HepG2 (cell line): ENCODE measurements around the gene SLC25A45. TPM values are rescaled to one million over a fixed set of nuclear protein-coding genes. Genes with fewer than 3 reads are reported as not detected.

Source experiments
- ATAC-seq: fragments of 200-7000 bp; cut with Tn5 transposase; 3 replicates; pipeline ENCODE4 v1.9.1; 2020; ENCODE audit warnings: mild to moderate bottlenecking, moderate library complexity
- BruUV-seq: library from RNA; stranded (reverse); fragments of 400-500 nt; replicated peaks from 2 replicates; lab custom pipeline; 2021; lab: Mats Ljungman, UMichigan
- CTCF ChIA-PET: fragments of 300-600 bp; formaldehyde crosslinking; extraction: SDS; loops from one replicate; lab custom pipeline; 2021; ENCODE audit warnings: low total read pairs, inconsistent platforms, low intra/inter-chr PET ratio; lab: Yijun Ruan, JAX
- POLR2A ChIA-PET: fragments of 350-600 bp; sonication (Branson Sonifier 250); formaldehyde crosslinking; loops from one replicate; lab custom pipeline; 2020; ENCODE audit warnings: antibody characterized with exemption, inconsistent platforms; lab: Yijun Ruan, JAX
- DNase-seq: peaks from one replicate; pipeline ENCODE4 v3.0.0-alpha.2; 2015; ENCODE audit warnings: low spot score
- FAIRE-seq: peaks from 3 replicates; lab custom pipeline; 2011; peaks lifted over from hg19 to GRCh38; lab: Jason Lieb, UNC
- H2AFZ ChIP-seq: one replicate; pipeline ENCODE4 v1.6.1; 2011; ENCODE audit warnings: low read length, inconsistent platforms
- H3K27ac ChIP-seq: fragments of 300-600 bp; 3 replicates; pipeline ENCODE4 v1.8.0; 2011; ENCODE audit warnings: mixed run types, mild to moderate bottlenecking, mixed read lengths, low read length, inconsistent platforms; ENCODE audit not compliant: insufficient read depth; ENCODE audit errors: extremely low read length
- H3K27me3 ChIP-seq, 2 experiments: fragments of 200-600 bp in 1 of 2; 2 replicates in 1 of 2; 3 replicates in 1 of 2; pipeline versions ENCODE4 v1.6.0 to v1.8.0; 2011; ENCODE audit warnings: low read length in 2 of 2, mild to moderate bottlenecking in 2 of 2, moderate library complexity in 2 of 2, inconsistent platforms in 1 of 2; ENCODE audit not compliant: insufficient read depth in 2 of 2, control insufficient read depth in 1 of 2
- H3K36me3 ChIP-seq, 2 experiments: fragments of 200-600 bp in 1 of 2; replicated peaks in 1 of 2; 2 replicates in 1 of 2; 3 replicates in 1 of 2; pipeline versions ENCODE4 v1.5.1 to v1.8.0; 2011; ENCODE audit warnings: low read length in 2 of 2, inconsistent platforms in 1 of 2; ENCODE audit not compliant: insufficient read depth in 2 of 2, control insufficient read depth in 1 of 2
- H3K4me1 ChIP-seq: 2 replicates; pipeline ENCODE4 v1.5.1; 2012; ENCODE audit warnings: low read length, inconsistent platforms; ENCODE audit not compliant: insufficient read depth
- H3K4me2 ChIP-seq: 2 replicates; pipeline ENCODE4 v1.6.0; 2011; ENCODE audit warnings: low read depth, low read length, inconsistent platforms
- H3K4me3 ChIP-seq, 3 experiments: fragments of 200-600 bp in 1 of 3; sonication (generic), shearing (Covaris generic) in 1 of 3; replicated peaks in 1 of 3; 2 replicates each; pipeline ENCODE4 v1.5.1; 2011 to 2016; ENCODE audit warnings: low read length in 3 of 3, inconsistent platforms in 2 of 3, low read depth in 2 of 3, mild to moderate bottlenecking in 2 of 3, control low read depth in 1 of 3, mixed read lengths in 1 of 3; ENCODE audit not compliant: insufficient read depth in 1 of 3
- H3K79me2 ChIP-seq: one replicate; pipeline ENCODE4 v1.6.1; 2011; ENCODE audit warnings: low read length, inconsistent platforms; ENCODE audit not compliant: insufficient read depth
- H3K9ac ChIP-seq: 2 replicates; pipeline ENCODE4 v1.6.0; 2011; ENCODE audit warnings: mild to moderate bottlenecking, low read depth, low read length, inconsistent platforms; ENCODE audit not compliant: insufficient read depth
- H3K9me3 ChIP-seq: 2 replicates; pipeline ENCODE4 v1.5.1; 2012; ENCODE audit warnings: mild to moderate bottlenecking, low read length
- H4K20me1 ChIP-seq: 2 replicates; pipeline ENCODE4 v1.6.0; 2011; ENCODE audit warnings: inconsistent platforms, mild to moderate bottlenecking, low read length, moderate library complexity; ENCODE audit not compliant: insufficient read depth
- RERE ChIP-seq: IDR thresholded peaks from 2 replicates; pipeline ENCODE4 v1.6.1; 2016; ENCODE audit warnings: low read depth, missing genetic modification reagents, missing compliant biosample characterization
- WIZ ChIP-seq: sonication (generic); formaldehyde crosslinking; IDR thresholded peaks from 2 replicates; pipeline ENCODE4 v1.5.1; 2020; ENCODE audit warnings: mild to moderate bottlenecking, missing genetic modification reagents
- ZFP36L2 ChIP-seq: sonication (generic); formaldehyde crosslinking; IDR thresholded peaks from 2 replicates; pipeline ENCODE4 v1.4.0; 2020; ENCODE audit warnings: missing genetic modification reagents
- ZHX2 ChIP-seq, 2 experiments: sonication (generic) in 1 of 2; formaldehyde crosslinking in 1 of 2; IDR thresholded peaks; 2 replicates each; pipeline versions ENCODE4 v1.6.1 to v1.9.0; 2014 to 2022; ENCODE audit warnings: antibody characterized with exemption in 1 of 2, borderline replicate concordance in 1 of 2, inconsistent platforms in 1 of 2, low read depth in 1 of 2, missing genetic modification reagents in 1 of 2
- ZNF543 ChIP-seq: sonication (generic); formaldehyde crosslinking; IDR thresholded peaks from 2 replicates; pipeline ENCODE4 v1.4.0; 2020; ENCODE audit warnings: mild to moderate bottlenecking, missing genetic modification reagents
- ZNF564 ChIP-seq: sonication (generic); formaldehyde crosslinking; IDR thresholded peaks from 2 replicates; pipeline ENCODE4 v1.8.1; 2023; ENCODE audit warnings: mild to moderate bottlenecking, missing genetic modification reagents
- WGBS: methylation state at CpG from one replicate; pipeline ENCODE4 v1.1.6; 2017; ENCODE audit warnings: low lambda C conversion rate; 5-methylcytosine and 5-hydroxymethylcytosine counted together
- in situ Hi-C: cut with HindIII; loops from 2 replicates; pipeline ENCODE4 v1.10.0; 2017; ENCODE audit warnings: low pct_unique_long_range_greater_than_20kb; ENCODE audit not compliant: extremely low pct_ligation_motif_present
- intact Hi-C: fragments of 100-400 bp; cut with micrococcal nuclease; formaldehyde crosslinking; loops from one replicate; pipeline ENCODE4 v1.10.0; 2022; ENCODE audit not compliant: unreplicated experiment
- polyA plus RNA-seq, 8 experiments: library from polyadenylated mRNA; depleted of rRNA in 3 of 8; stranded (reverse) in 7 of 8; unstranded in 1 of 8; fragments of >200 nt; fragmentation: Illumina TruSeq in 4 of 8; extraction: Trizol in 4 of 8; gene quantifications; 2 replicates each; pipeline versions ENCODE4 v1.2.1 to v1.2.3, GENCODE V29; 2011 to 2016; ENCODE audit warnings: low read depth in 4 of 8, missing spikeins in 1 of 8, mixed read lengths in 1 of 8; ENCODE audit not compliant: insufficient read depth in 1 of 8
- total RNA-seq, 5 experiments: library from RNA; depleted of rRNA; stranded (reverse); fragments of >200 nt; fragmentation: Illumina TruSeq; extraction: Trizol; gene quantifications; 2 replicates each; pipeline ENCODE4 v1.2.3, GENCODE V29; 2016; ENCODE audit warnings: low read depth in 1 of 5
- TF ChIP-seq, protein P1 (sequence below): sonication (generic); formaldehyde crosslinking; IDR thresholded peaks from 2 replicates; pipeline ENCODE4 v1.8.0; 2022; ENCODE audit warnings: missing genetic modification reagents, mild to moderate bottlenecking, moderate library complexity, borderline replicate concordance
- TF ChIP-seq, protein P2 (sequence below): sonication (generic); formaldehyde crosslinking; IDR thresholded peaks from 2 replicates; pipeline ENCODE4 v1.8.1; 2022; ENCODE audit warnings: mild to moderate bottlenecking, missing genetic modification reagents

The SLC25A45 gene
- total and polyA plus RNA-seq, 2 of the 13 experiments (the other 11 are each of a cell fraction or from before 2014, with no cell fraction given): 1.2 to 3.4 TPM

- H3K9ac ChIP-seq: no peak overlapping the region
- WGBS: 97% methylated on average over 15 of the region's 30 CpGs
- no peaks in the 10 kb centered on the region for H3K9me3 ChIP-seq
- no peaks in the 10 kb centered on the region for H3K27me3 ChIP-seq
- ChIA-PET POLR2A (interaction anchor here (0.9 to 6.3 kb wide), 8 partner anchors 14 to 219 kb away, joined by 3 to 87 read pairs (median 24); partner anchors contain the start of genes DPF2, EHBP1L1, MALAT1 and NEAT1), CTCF (no interaction called here)
- intact Hi-C loops (no loop called here), in situ Hi-C loops (no loop called here)
- H2AFZ ChIP-seq: no peak overlapping the region
- H3K36me3 ChIP-seq: peaks cover 8 to 12% of the 10 kb centered on the region in 2 experiments; a peak in 3 of 5 replicates
- DNase-seq (no peak), FAIRE-seq (no peak), ATAC-seq (no peak)
- H3K4me2 ChIP-seq: no peak overlapping the region
- peaks cover 50% of the 10 kb centered on the region for H3K4me1 ChIP-seq
- no peaks in the 10 kb centered on the region for H3K79me2 ChIP-seq
- no peaks in the 10 kb centered on the region for H4K20me1 ChIP-seq
- no TSS peak for BruUV-seq
- H3K27ac ChIP-seq: no peak overlapping the region
- no peak overlapping the region for H3K4me3 ChIP-seq
- no peak for TF ChIP-seq ZNF564 (CRISPR knock-in tag)
- no peak for TF ChIP-seq ZNF543 (CRISPR knock-in tag)
- no peak for TF ChIP-seq ZFP36L2
- TF ChIP-seq, protein P1, sequence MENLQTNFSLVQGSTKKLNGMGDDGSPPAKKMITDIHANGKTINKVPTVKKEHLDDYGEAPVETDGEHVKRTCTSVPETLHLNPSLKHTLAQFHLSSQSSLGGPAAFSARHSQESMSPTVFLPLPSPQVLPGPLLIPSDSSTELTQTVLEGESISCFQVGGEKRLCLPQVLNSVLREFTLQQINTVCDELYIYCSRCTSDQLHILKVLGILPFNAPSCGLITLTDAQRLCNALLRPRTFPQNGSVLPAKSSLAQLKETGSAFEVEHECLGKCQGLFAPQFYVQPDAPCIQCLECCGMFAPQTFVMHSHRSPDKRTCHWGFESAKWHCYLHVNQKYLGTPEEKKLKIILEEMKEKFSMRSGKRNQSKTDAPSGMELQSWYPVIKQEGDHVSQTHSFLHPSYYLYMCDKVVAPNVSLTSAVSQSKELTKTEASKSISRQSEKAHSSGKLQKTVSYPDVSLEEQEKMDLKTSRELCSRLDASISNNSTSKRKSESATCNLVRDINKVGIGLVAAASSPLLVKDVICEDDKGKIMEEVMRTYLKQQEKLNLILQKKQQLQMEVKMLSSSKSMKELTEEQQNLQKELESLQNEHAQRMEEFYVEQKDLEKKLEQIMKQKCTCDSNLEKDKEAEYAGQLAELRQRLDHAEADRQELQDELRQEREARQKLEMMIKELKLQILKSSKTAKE: no peak
- TF ChIP-seq, protein P2, sequence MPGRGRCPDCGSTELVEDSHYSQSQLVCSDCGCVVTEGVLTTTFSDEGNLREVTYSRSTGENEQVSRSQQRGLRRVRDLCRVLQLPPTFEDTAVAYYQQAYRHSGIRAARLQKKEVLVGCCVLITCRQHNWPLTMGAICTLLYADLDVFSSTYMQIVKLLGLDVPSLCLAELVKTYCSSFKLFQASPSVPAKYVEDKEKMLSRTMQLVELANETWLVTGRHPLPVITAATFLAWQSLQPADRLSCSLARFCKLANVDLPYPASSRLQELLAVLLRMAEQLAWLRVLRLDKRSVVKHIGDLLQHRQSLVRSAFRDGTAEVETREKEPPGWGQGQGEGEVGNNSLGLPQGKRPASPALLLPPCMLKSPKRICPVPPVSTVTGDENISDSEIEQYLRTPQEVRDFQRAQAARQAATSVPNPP (CRISPR knock-in tag): no peak
- no peak for TF ChIP-seq ZHX2 (IDR thresholded peaks at IDR 0.05; ENCODE audit: low read depth)
- no peak for TF ChIP-seq ZHX2 (CRISPR knock-in tag; IDR thresholded peaks at IDR 0.05; ENCODE audit: borderline replicate concordance)
- no peak for TF ChIP-seq WIZ (CRISPR knock-in tag)
- TF ChIP-seq RERE (CRISPR knock-in tag): no peak
Measured at GRCh38 chr11:65356394-65356972, 26.0 kb downstream of the SLC25A45 start.
